ENCODE results near the gene UFD1.
A peak's percentile ranks its signal among the peaks of the same experiment; 100 is the strongest.

The UFD1 gene

DNA sequence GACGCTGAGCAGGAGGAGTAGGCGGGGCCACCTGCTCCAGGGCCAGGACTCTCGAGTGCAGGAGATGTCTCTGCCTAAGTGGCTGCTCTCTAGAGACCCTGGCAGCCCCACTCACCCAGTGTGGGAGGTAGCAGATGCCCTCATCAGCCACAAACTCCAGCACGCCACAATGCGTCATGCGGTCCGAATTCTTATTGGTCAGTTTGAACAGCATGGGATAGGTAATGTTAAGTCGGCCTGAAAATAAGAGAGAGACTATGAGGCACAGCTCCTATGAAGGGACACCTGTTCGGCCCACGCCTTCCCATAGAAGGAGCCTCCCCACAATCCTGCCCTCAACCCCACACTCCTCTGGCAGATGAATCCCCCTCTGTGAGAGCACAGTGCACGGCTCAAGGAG, 7.4 kb downstream of the UFD1 start:
- no peak for DNase-seq (ENCODE audit: low read depth)

- no peak for DNase-seq (ENCODE audit: low read depth)
These were observed 9.0 kb downstream of the UFD1 start for GRCh38 chr22:19470010-19470409.

- DNase-seq (ENCODE audit: low read depth), result no peak
These were observed 9.6 kb downstream of the UFD1 start for GRCh38 chr22:19469421-19469820.

DNA sequence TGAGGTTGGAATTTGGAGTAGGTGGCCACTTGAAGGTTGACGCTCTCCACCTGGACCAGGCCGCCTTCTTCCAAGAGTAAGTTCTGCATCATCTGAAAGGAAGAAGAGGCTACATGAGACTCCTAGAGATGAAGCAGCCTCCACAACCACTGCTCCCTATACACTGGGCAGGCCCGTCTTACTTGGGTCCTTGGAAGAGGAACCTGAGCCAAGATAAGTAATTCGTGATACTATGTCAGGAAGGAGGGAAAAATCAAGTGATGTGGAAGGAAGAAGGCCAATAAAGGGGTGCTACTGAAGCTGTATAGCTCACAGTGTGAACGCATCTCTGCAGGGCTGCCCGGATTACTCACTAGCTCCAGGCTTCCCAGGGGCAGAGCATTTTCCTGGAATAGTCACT, 11.1 kb downstream of the UFD1 start:
- no peak for DNase-seq (ENCODE audit: low read depth)

DNA sequence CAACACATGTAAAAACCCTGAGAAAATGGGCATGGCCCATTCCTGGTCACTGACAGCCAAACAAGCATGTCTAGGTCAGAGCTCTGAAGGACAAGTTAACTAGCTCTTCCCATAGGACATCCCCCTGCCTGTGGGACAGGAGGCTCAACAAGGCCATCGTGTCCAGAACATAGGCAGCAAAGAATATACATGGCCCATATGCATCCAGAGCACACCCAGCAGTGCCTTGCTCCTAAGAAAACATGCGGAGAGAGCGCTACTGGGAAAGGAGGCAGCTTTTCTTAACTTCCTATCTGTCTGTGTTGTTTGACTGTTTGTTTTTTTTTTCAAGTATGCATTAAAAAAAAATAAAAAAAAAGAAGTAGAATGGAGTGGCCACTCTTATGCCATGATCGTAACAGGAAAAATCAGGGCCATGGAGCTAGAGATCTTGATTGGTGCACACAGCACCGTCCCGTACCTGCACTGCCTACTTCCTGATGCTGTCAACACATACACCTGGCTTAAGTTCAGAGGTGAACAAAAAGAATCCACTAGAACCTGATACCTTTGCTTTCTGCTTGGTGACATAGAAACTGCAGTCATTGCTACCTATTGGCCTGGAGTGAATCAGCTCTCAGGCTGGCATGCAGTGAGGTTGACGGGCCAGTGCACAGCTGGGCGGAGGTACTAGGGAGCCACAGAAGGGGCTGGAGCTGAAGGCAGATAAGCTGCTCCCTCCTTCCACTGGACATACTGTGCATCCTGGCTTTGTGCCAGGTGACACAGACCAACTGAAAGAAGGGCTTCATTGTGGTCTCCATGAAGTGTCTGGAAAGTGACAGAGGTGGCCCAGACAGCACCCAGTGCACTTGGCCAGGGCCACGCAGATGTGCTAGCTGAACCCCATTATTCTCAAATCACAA, 11.9 kb downstream of the UFD1 start:
- DNase-seq (ENCODE audit: low read depth), result no peak

GRCh38 chr22:19466126-19466716, 12.8 kb downstream of the UFD1 start:
- DNase-seq (ENCODE audit: low read depth), result no peak

DNA sequence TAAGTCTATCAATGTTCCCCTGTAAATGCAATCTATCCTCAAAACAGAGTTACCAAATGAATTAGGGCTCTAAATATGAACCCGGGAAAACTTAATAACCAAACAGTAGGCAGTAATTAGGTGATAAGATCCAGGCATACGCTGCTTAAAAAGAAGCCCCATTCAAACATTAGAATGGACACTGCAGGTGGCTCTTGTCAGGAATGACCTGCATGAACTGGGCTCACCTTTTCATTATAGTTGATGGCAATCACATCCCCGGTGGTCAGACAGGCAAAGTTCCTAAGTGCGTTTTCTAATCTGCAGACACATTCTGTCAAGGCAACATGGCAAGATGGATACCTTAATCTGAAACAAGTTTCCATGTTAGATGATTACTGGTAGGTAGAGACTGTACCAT, 14.0 kb downstream of the UFD1 start:
- DNase-seq (ENCODE audit: low read depth), result no peak

DNA sequence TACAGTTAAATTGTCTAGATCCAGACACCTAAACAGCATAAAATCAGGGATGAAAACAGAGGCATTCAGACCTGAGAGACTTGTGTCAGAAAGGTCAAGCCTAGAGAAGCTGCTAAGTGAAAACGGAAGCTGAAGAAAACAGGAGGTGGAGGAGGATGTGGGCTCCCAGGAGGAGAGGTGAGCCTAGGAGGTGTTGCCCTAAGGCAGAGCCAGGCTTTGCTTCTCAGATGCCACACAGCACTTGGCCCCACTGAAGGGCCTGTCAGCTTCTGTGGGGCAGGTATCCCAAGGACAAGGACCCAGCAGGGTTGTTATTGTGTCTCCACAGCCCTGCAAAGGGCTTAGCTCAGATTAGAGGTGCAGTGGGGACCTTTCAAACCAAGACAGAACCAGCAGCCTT, 14.4 kb downstream of the UFD1 start:
- no peak for DNase-seq (ENCODE audit: low read depth)

GRCh38 chr22:19463491-19464469, 15.2 kb downstream of the UFD1 start:
- peak; percentile 55 for DNase-seq (ENCODE audit: low read depth)

DNA sequence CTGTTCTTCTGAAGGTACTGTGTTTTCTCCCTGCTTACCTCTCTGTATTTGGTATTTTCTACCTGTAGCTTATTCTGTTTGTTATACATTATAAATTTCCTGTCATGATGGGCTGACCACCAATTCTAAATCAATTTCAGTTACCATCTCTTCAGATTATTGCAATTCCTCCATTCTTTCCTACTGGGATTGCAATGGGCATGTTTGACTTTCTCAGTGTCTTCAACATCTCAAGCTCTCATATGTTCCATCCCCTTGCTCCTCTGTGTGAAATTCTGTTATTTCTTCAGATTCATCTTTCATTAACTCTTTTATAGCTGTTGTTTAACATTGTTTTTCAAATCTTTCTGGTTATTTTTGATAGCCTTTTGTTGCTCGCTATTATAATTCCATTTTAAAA, 16.0 kb downstream of the UFD1 start:
- DNase-seq (ENCODE audit: low read depth), result no peak

DNA sequence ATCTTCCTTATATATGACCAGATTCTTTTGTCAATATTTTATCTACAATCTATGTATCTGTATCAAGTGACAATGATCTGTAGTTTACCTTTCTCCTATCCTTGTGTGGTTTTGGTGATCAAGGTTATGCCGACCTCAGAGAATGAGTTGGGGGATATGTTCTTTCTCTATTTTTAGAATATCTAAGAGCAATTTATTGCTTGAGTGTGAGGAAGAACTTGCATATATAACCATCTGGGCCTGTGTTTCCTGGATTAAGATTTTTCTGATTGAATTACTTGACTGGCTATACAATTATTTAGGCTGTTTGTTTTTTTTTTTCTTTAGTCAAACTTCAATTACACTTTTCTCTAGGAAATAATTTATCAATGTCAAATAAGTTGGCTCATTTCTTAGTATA, 17.5 kb downstream of the UFD1 start:
- DNase-seq (ENCODE audit: low read depth), result no peak

- no peak for DNase-seq (ENCODE audit: low read depth)
These were observed 19.0 kb downstream of the UFD1 start for GRCh38 chr22:19460036-19460435.

DNA sequence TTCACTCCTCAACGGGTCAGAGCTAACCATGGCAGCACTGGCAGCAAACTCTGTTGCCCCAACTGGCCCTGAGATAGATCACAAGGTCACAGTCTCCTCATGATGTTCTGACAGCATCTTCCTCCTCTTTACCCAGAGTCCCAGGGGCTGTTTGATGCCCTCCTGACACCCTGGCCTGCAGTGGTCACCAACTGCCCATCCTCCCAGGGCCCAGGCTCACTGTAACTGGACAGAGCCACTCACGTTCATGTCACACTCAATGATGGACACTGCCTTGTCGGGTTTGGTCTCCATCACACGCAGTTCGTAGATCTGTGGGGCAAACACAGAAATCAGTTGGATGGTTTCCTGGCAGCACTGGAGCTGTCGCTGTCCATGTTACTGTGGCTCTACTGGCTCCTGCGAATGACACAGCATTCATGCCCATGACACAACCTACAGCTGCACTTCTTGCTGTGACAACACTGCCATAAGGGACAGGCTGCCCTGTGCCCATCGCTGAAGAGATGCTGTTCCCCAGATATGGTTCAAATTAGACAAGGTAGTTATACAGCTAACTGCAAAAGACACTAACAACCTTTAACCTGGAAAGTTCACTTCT, 21.1 kb downstream of the UFD1 start:
- no peak for DNase-seq (ENCODE audit: low read depth)

DNA sequence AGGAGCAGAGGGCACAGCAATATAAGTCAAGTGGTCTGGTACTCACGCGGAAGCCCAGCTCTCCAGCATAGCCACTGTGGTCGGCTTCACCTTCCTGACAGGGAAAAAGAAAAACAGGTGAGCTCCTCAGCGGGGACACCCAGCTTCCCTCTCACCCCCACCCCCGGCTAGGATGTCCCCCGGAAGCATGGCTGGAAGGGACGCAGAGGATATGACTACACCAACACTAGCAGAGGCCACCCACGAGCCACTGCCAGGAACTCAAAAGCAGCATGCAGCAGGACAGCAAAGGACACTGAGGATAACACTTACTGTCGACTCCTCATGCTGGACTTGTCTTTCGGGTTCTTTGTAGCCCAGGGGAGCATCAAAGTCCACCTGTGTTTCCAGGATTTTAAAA, 22.5 kb downstream of the UFD1 start:
- no peak for DNase-seq (ENCODE audit: low read depth)

DNA sequence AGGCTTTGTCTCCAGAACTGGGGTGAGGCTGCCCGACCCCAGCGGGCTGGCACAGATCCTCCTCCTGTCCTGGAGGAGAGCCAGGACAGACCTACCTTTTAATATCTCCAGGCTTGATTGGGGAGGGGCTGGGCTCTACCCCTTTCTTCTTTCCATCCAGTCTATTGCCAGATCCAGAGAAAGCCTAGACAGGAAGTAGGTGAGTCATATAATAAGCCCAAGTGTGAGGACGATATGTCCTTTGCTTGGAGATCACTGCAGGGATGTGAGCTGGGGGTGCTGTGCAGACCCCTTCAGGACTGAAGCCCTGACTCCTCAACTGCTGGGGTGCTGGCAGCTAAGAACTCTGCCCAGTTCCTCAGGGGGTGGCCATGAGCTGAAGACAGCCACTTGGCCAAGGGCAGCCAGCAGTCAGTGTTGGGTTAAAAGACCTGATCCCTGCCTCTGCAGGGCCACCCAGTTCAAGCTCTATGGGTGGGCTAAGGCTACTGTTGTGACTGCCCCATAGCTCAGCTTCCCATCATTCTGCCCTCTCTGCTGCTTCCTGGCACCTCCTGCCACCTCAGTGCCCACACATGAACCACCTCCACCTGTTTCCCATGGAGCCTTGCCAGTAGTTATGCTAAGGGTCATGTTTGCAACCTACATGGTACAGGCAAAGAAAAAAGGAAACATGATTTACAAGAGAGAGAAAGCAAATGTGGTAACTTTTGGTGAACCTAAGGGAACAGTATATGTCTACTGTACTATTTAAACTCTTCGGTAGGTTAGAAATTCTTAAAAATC, 23.2 kb downstream of the UFD1 start:
- DNase-seq (ENCODE audit: low read depth), result no peak

- DNase-seq (ENCODE audit: low read depth), result no peak
These were observed 24.0 kb downstream of the UFD1 start for GRCh38 chr22:19455033-19455432.

GRCh38 chr22:19454156-19454555, 24.8 kb downstream of the UFD1 start:
- DNase-seq (ENCODE audit: low read depth), result no peak

DNA sequence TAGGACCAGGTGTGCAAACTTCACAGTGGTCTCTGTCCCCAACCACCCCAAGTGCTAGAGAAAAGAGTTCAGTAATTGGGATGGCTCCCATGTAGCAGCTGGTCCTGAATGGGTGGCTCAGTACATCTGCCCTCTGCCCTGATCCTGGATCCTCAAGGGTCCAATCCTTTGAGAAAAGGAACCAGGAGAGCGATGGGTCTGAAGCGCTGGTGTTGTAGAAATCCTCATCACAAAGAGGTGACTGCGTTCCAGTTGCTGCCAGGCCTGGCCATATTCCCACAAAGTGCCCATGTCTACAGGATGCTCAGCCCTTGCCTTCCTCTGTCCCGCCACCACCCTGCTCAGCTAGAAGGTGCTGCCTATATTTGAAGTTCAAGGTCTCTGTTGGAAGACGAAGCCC, 25.3 kb downstream of the UFD1 start:
- no peak for DNase-seq (ENCODE audit: low read depth)

- no peak for DNase-seq (ENCODE audit: low read depth)
These were observed 27.4 kb downstream of the UFD1 start for GRCh38 chr22:19451570-19451969.

DNA sequence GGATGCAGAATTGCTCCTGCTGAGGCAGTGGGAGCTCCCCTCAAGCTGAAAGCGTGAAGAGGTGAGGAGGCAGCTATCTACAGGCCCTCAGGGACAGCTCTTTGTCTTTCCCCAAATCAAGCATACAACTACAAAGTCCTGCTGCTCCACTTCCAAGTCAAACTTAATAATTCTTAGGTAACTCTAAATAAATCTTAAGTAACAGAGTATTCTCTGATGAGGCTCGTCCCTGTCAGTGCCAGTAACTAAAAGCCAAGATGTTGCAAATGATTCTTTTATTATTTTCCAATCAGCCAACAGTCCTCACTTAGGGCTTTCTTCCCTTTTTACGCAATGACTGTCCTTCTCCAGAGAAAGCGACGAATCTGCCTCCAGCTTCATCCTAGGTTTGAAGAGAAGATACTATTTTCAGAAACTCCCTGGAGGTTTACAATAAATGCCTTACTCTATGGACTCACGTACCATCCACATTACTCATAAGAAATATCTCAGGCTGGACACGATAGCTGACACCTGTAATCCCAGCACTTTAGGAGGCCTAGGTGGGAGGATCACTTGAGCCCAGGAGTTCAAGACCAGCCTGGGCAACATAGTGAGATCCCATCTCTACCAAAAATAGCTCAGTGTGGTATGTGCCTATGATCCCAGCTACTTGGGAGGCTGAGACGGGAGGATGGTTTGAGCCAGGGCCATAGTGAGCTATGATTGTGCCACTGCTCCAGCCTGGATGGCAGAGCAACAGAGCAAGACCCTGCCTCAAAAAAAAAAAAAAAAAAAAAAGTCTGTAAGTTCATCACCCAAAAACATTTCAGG, 28.4 kb downstream of the UFD1 start:
- no peak for DNase-seq (ENCODE audit: low read depth)

DNA sequence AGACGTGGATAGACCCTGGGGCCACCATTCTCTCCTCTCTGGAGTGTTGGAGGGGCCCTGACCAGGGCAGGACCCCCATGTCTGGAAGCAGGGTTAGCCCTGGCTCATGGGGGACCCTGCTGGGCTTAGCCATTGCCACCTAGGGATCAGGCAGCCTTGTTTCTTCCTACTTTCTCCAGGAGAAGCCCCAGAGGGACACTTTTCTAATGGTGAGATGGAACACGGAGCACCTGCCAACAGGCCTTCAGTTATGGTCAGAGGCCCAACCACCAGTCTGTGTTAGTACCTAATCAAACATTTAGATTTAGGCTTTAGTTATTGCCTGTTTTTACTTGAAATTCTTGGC, 29.6 kb downstream of the UFD1 start:
- DNase-seq (ENCODE audit: low read depth), result no peak
